ENCODE measurements around the gene DRAM1. TPM values are rescaled to one million over a fixed set of nuclear protein-coding genes. Genes with fewer than 3 reads are reported as not detected.

DRAM1 gene
- total and polyA plus RNA-seq, 2 donors (not counting 1 experiment from before 2014, with no cell fraction given) = 2.1 to 10.2 TPM

DNA sequence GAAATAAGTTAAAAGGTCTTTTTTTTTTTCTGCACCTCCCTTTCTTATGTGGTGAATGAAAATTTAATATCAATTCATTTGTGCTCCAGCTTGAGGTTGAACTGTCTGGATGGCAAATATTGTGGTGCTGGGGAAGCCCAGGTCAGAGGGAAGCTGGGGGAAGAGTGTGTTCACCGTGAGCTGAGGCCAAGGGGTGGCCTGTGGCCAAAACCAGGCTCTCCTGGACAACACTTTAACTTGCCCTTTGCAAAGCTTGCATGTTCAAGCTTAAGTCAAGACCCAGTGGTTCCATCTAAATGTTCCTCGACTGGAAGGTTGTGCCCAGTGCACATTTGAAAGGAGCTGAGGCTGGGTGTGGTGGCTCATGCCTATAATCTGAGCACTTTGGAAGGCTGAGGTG, 28.8 kb downstream of the DRAM1 start:
- ATAC-seq (ENCODE audit: low read depth) = no peak
- peaks cover 9 to 20% of the 10 kb centered on the region in 2 donors for H3K4me1 ChIP-seq (ENCODE audit: control insufficient read depth in 2 of 2, insufficient read depth in 2 of 2, low read length in 2 of 2)
- Mint-ChIP-seq H3K4me3 (no peak overlapping the region), H3K27me3 (no peaks in the 10 kb centered on the region), H3K27ac (no peak overlapping the region), H3K9me3 (ENCODE audit: insufficient read depth) (no peaks in the 10 kb centered on the region), H3K4me1 (peaks cover 35% of the 10 kb centered on the region)
- H3K27me3 ChIP-seq (replicated peaks in 1 of 4; ENCODE audit: control extremely low read depth in 1 of 4, control insufficient read depth in 3 of 4, insufficient read depth in 4 of 4, low read length in 3 of 4) = no peaks in the 10 kb centered on the region
- no peak overlapping the region for H3K9ac ChIP-seq (ENCODE audit: low read length)
- POLR2A ChIA-PET = no interaction called here
- CTCF ChIA-PET = interaction anchor here (0.5 to 1.1 kb wide), 4 partner anchors 11 to 636 kb away, joined by 3 to 5 read pairs (median 3); no protein-coding TSS in a partner anchor
- no peak for DNase-seq
- H3K9me3 ChIP-seq (ENCODE audit: control extremely low read depth in 1 of 3, control insufficient read depth in 2 of 3, insufficient read depth in 1 of 3, low read length in 2 of 3) = no peaks in the 10 kb centered on the region
- H3K4me2 ChIP-seq (replicated peaks; ENCODE audit: low read depth, low read length, poor library complexity, severe bottlenecking) = no peak overlapping the region
- no peaks in the 10 kb centered on the region for H3K36me3 ChIP-seq (replicated peaks in 1 of 2; ENCODE audit: control extremely low read depth in 1 of 2, control insufficient read depth in 1 of 2, extremely low read depth in 1 of 2, insufficient read depth in 2 of 2, low read length in 1 of 2)
- WGBS (ENCODE audit: insufficient coverage) = 83% methylated on average over 2 of the region's 2 CpGs
- H2AFZ ChIP-seq (ENCODE audit: insufficient read depth, low read depth, low read length, poor library complexity, severe bottlenecking) = no peak overlapping the region
- no peaks in the 10 kb centered on the region for H3K79me2 ChIP-seq (ENCODE audit: control insufficient read depth, insufficient read depth, low read length)
- intact Hi-C loops (cut with micrococcal nuclease) = no loop called here
- no peak overlapping the region for H3K4me3 ChIP-seq (ENCODE audit: control extremely low read depth in 1 of 5, extremely low read depth in 1 of 5, insufficient read depth in 1 of 5, low read depth in 2 of 5, low read length in 4 of 5)
- H4K20me1 ChIP-seq (ENCODE audit: control insufficient read depth, insufficient read depth, low read length, poor library complexity, severe bottlenecking) = no peaks in the 10 kb centered on the region
- TF ChIP-seq, protein P1, sequence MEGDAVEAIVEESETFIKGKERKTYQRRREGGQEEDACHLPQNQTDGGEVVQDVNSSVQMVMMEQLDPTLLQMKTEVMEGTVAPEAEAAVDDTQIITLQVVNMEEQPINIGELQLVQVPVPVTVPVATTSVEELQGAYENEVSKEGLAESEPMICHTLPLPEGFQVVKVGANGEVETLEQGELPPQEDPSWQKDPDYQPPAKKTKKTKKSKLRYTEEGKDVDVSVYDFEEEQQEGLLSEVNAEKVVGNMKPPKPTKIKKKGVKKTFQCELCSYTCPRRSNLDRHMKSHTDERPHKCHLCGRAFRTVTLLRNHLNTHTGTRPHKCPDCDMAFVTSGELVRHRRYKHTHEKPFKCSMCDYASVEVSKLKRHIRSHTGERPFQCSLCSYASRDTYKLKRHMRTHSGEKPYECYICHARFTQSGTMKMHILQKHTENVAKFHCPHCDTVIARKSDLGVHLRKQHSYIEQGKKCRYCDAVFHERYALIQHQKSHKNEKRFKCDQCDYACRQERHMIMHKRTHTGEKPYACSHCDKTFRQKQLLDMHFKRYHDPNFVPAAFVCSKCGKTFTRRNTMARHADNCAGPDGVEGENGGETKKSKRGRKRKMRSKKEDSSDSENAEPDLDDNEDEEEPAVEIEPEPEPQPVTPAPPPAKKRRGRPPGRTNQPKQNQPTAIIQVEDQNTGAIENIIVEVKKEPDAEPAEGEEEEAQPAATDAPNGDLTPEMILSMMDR (IDR thresholded peaks at IDR 0.05) = no peak
- no peak for TF ChIP-seq EZH2 (IDR thresholded peaks at IDR 0.05; ENCODE audit: borderline replicate concordance, insufficient read depth, low read depth, low read length, poor library complexity, severe bottlenecking)
- H3K27ac ChIP-seq (ENCODE audit: low read length in 2 of 2) = no peak overlapping the region

DNA sequence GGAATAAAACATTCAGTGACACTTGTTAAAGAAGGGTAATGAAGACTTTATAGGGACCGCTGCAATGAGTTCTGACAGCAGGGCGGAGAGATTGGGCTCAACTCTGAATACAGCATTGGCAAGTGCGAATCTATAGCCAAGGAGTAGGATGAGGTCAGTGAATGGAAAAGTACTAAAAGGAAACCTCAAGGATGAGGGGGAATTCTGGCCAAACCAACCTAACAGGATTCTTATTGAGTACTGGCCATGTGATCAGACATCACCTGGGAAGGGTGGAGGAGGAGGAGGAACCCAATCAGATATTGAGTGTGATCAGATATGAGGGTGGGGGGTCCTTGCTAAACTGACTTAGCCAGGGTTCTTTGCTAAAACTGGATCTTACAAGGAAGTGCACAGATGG, 31.0 kb downstream of the DRAM1 start:
- H3K4me3 Mint-ChIP-seq = peak overlapping the region; percentile 33

More for the DNA sequence above, 31.0 kb downstream of the DRAM1 start:
- intact Hi-C loops (cut with micrococcal nuclease) = no loop called here
- no peak overlapping the region for H3K27ac Mint-ChIP-seq
- no peak for DNase-seq
- WGBS (ENCODE audit: insufficient coverage) = 100% methylated on average over 2 of the region's 3 CpGs
- H3K27me3 ChIP-seq (replicated peaks in 1 of 4; ENCODE audit: control extremely low read depth in 1 of 4, control insufficient read depth in 3 of 4, insufficient read depth in 4 of 4, low read length in 3 of 4) = no peaks in the 10 kb centered on the region
- TF ChIP-seq, protein P1 (IDR thresholded peaks at IDR 0.05) = no peak
- TF ChIP-seq EZH2 (IDR thresholded peaks at IDR 0.05; ENCODE audit: borderline replicate concordance, insufficient read depth, low read depth, low read length, poor library complexity, severe bottlenecking) = no peak
- no peaks in the 10 kb centered on the region for H3K9me3 Mint-ChIP-seq (ENCODE audit: insufficient read depth)
- H3K79me2 ChIP-seq (ENCODE audit: control insufficient read depth, insufficient read depth, low read length) = no peaks in the 10 kb centered on the region
- no peak overlapping the region for H3K27ac ChIP-seq (ENCODE audit: low read length in 2 of 2)
- ATAC-seq (ENCODE audit: low read depth) = no peak
- no peak overlapping the region for H3K4me3 ChIP-seq (ENCODE audit: control extremely low read depth in 1 of 5, extremely low read depth in 1 of 5, insufficient read depth in 1 of 5, low read depth in 2 of 5, low read length in 4 of 5)
- H2AFZ ChIP-seq (ENCODE audit: insufficient read depth, low read depth, low read length, poor library complexity, severe bottlenecking) = no peak overlapping the region
- CTCF ChIA-PET = interaction anchor here (0.7 kb wide), 1 partner anchor 31 kb away, joined by 3 read pairs; the partner anchor contains the start of gene DRAM1
- no peak overlapping the region for H3K9ac ChIP-seq (ENCODE audit: low read length)
- H3K4me1 Mint-ChIP-seq = peaks cover 35% of the 10 kb centered on the region
- no peaks in the 10 kb centered on the region for H3K9me3 ChIP-seq (ENCODE audit: control extremely low read depth in 1 of 3, control insufficient read depth in 2 of 3, insufficient read depth in 1 of 3, low read length in 2 of 3)
- no peak overlapping the region for H3K4me2 ChIP-seq (replicated peaks; ENCODE audit: low read depth, low read length, poor library complexity, severe bottlenecking)
- no peaks in the 10 kb centered on the region for H3K36me3 ChIP-seq (replicated peaks in 1 of 2; ENCODE audit: control extremely low read depth in 1 of 2, control insufficient read depth in 1 of 2, extremely low read depth in 1 of 2, insufficient read depth in 2 of 2, low read length in 1 of 2)
- POLR2A ChIA-PET = no interaction called here
- H3K4me1 ChIP-seq (ENCODE audit: control insufficient read depth in 2 of 2, insufficient read depth in 2 of 2, low read length in 2 of 2) = peaks cover 9 to 20% of the 10 kb centered on the region in 2 donors
- H3K27me3 Mint-ChIP-seq = no peaks in the 10 kb centered on the region
- H4K20me1 ChIP-seq (ENCODE audit: control insufficient read depth, insufficient read depth, low read length, poor library complexity, severe bottlenecking) = no peaks in the 10 kb centered on the region

All from B cell (primary cell).